ENCODE measurements around the gene ART5. TPM values are rescaled to one million over a fixed set of nuclear protein-coding genes. Genes with fewer than 3 reads are reported as not detected.
"Not testable (repeated sequence)": the region's sequence is repeated elsewhere in the genome, so short reads cannot be mapped to it uniquely, and the experiment has no call there.

ART5 gene
- total RNA-seq, 2 experiments from 2014 or later = not detected

DNA sequence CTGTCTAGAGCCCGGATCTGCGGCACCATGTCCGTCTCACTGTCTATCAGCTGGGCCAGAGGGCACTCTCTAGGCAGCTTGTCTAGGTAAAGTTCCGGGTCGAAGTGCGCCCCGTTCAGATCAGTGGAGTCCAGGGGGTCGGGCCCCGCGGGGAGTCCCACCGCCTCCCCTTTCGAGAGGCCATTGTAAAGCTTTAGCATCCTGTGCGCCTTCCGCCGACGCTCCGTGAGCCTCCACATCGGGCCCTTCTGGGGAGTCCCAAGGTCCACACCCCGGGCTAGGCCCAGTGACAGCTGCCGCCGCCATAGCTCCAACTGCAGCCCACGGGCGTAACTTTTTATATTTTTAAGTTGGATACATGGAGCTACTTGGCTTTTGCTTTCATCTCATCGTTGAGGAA lies 50.5 kb downstream of the ART5 start:
- H3K27ac Mint-ChIP-seq; H3K4me1 ChIP-seq (ENCODE audit: insufficient read depth, low read length); H3K27me3 Mint-ChIP-seq; H3K9me3 Mint-ChIP-seq; H3K36me3 Mint-ChIP-seq (ENCODE audit: low read depth); H3K36me3 ChIP-seq (ENCODE audit: insufficient read depth, low read length); POLR2A ChIA-PET; ATAC-seq (ENCODE audit: poor library complexity); DNase-seq; H3K4me1 Mint-ChIP-seq (ENCODE audit: low read depth); H3K4me3 ChIP-seq (ENCODE audit: low read length); H3K4me3 Mint-ChIP-seq; H3K27me3 ChIP-seq (ENCODE audit: control insufficient read depth in 1 of 2, insufficient read depth in 2 of 2, low read length in 2 of 2); intact Hi-C loops (cut with DNase I, micrococcal nuclease); CTCF ChIA-PET; H3K9me3 ChIP-seq (ENCODE audit: control insufficient read depth in 1 of 2, insufficient read depth in 1 of 2, low read length in 2 of 2); H3K27ac ChIP-seq (ENCODE audit: low read depth in 1 of 2, low read length in 2 of 2): not testable (repeated sequence)

DNA sequence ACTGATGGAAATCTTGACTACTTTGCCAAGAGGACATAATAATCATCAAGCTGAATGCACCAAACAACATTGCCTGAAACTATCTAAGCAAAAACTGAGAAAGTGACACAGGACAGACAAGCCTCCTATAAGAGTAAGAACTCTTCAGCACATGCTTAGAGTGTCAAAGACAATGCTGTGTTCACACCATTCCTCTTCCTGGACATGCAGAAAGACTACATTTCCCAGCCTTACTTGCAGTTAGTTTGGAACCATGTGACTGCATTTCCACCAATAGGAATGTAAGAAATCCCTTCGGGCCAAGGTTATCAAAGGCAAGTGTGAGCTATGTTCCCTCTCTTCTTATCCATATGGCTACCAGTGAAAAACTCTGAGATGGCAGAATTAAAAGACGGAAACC lies 51.6 kb downstream of the ART5 start:
- H3K4me1 ChIP-seq (ENCODE audit: insufficient read depth, low read length); H3K27me3 Mint-ChIP-seq; CTCF ChIA-PET; H3K27me3 ChIP-seq (ENCODE audit: control insufficient read depth in 1 of 2, insufficient read depth in 2 of 2, low read length in 2 of 2); H3K9me3 ChIP-seq (ENCODE audit: control insufficient read depth in 1 of 2, insufficient read depth in 1 of 2, low read length in 2 of 2); DNase-seq; H3K9me3 Mint-ChIP-seq; H3K4me3 Mint-ChIP-seq; ATAC-seq (ENCODE audit: poor library complexity); H3K4me1 Mint-ChIP-seq (ENCODE audit: low read depth); H3K4me3 ChIP-seq (ENCODE audit: low read length); intact Hi-C loops (cut with DNase I, micrococcal nuclease); H3K27ac ChIP-seq (ENCODE audit: low read depth in 1 of 2, low read length in 2 of 2); H3K36me3 ChIP-seq (ENCODE audit: insufficient read depth, low read length); H3K27ac Mint-ChIP-seq; POLR2A ChIA-PET; H3K36me3 Mint-ChIP-seq (ENCODE audit: low read depth): not testable (repeated sequence)

DNA sequence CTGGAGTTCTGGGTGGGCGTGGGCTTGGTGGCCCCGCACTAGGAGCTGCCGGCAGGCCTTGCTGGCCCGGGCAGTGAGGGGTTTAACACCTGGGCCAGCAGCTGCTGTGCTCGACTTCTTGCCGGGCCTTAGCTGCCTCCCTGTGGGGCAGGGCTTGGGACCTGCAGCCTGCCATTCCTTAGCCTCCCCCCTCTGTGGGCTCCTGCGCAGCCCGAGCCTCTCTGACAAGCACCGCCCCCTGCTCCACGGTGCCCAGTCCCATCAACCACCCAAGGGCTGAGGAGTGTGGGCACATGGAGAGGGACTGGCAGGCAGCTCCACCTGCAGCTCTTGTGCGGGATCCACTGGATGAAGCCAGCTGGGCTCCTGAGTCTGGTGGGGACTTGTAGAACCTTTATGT lies 53.0 kb downstream of the ART5 start:
- POLR2A ChIA-PET = not testable (repeated sequence)

More for the DNA sequence above, 53.0 kb downstream of the ART5 start:
- H3K27me3 ChIP-seq (ENCODE audit: control insufficient read depth in 1 of 2, insufficient read depth in 2 of 2, low read length in 2 of 2); DNase-seq; H3K36me3 ChIP-seq (ENCODE audit: insufficient read depth, low read length); H3K4me1 ChIP-seq (ENCODE audit: insufficient read depth, low read length); intact Hi-C loops (cut with DNase I, micrococcal nuclease); H3K4me3 Mint-ChIP-seq; H3K9me3 Mint-ChIP-seq; H3K27ac ChIP-seq (ENCODE audit: low read depth in 1 of 2, low read length in 2 of 2); H3K4me3 ChIP-seq (ENCODE audit: low read length); H3K36me3 Mint-ChIP-seq (ENCODE audit: low read depth); H3K27ac Mint-ChIP-seq; H3K4me1 Mint-ChIP-seq (ENCODE audit: low read depth); CTCF ChIA-PET; H3K9me3 ChIP-seq (ENCODE audit: control insufficient read depth in 1 of 2, insufficient read depth in 1 of 2, low read length in 2 of 2); ATAC-seq (ENCODE audit: poor library complexity): not testable (repeated sequence)
- H3K27me3 Mint-ChIP-seq = peaks cover 16% of the 10 kb centered on the region

Other genes with a start within 250 kb of the ART5 start
- not detected for gene ART1, start 3.1 kb upstream of the ART5 start, total RNA-seq
- under 1 TPM; 0.33 to 0.39 TPM for gene CHRNA10, start 29.4 kb upstream of the ART5 start, total RNA-seq
- 100 to 1,000 TPM; 161 to 186 TPM for gene NUP98, start 155.6 kb upstream of the ART5 start, total RNA-seq
- 10 to 100 TPM; 20.9 to 23.6 TPM for gene PGAP2, start 166.6 kb upstream of the ART5 start, total RNA-seq
- 100 to 1,000 TPM; 101 to 106 TPM for gene RHOG, start 199.0 kb upstream of the ART5 start, total RNA-seq
- gene STIM1, start 213.7 kb upstream of the ART5 start, total RNA-seq = 10 to 100 TPM; 89.0 to 94.9 TPM

Measured in CD4-positive, alpha-beta T cell (primary cell).